ENCODE measurements around the gene AGFG1. TPM values are rescaled to one million over a fixed set of nuclear protein-coding genes. Genes with fewer than 3 reads are reported as not detected.

AGFG1 gene
- total and polyA plus RNA-seq, 2 donors (not counting 1 experiment from before 2014, with no cell fraction given), result 40.0 to 128 TPM

DNA sequence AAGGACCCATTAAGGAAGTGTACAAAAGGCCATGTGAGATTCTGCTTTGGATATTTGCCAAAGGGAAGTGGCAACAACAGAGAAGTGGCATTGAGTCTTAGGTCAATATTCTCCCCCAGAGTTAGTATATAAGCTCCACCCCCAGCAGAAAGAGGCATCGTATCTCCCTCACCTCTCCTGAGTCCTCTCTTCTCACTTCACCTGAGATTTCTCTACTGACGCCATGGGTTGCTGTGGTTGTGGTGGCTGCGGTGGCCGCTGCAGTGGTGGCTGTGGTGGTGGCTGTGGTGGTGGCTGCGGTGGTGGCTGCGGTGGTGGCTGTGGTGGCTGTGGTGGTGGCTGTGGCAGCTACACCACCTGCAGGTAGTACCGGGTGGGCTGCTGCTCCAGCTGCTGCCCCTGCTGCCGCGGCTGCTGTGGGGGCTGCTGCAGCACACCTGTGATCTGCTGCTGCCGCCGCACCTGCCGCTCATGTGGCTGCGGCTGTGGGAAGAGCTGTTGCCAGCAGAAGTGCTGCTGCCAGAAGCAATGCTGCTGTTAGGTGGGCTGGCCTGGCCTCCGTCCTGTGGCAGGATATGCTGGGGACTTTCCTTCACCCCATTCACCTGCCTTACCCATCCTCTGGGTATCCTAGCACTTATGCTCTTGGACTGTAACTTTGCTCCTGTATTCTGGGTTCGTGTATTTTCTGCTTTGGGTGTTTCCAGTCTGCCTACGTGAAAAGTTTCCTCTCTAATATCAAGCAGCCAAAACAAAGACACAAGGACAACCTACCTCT, 136.8 kb downstream of the AGFG1 start:
- Histone ChIP-seq H3K4me1 (ENCODE audit: control insufficient read depth, extremely low read depth, insufficient read depth, low read length) (no peaks in the 10 kb centered on the region), H3K4me2 (ENCODE audit: extremely low read depth, insufficient read depth, low read length) (no peak overlapping the region), H3K9me3 (ENCODE audit: control insufficient read depth, insufficient read depth, low read depth, low read length) (no peaks in the 10 kb centered on the region), H2AFZ (ENCODE audit: low read length) (no peak overlapping the region), H3K27me3 (ENCODE audit: control insufficient read depth, insufficient read depth, low read length) (no peaks in the 10 kb centered on the region), H3K4me3 (replicated peaks in 1 of 4; ENCODE audit: control extremely low read depth in 1 of 4, insufficient read depth in 1 of 4, low read depth in 3 of 4, low read length in 4 of 4) (no peak overlapping the region), H3K9ac (ENCODE audit: insufficient read depth, low read length) (no peak overlapping the region), H3K27ac (ENCODE audit: insufficient read depth, low read length) (no peak overlapping the region), H3K36me3 (ENCODE audit: control insufficient read depth, insufficient read depth, low read length) (no peaks in the 10 kb centered on the region), H3K79me2 (ENCODE audit: control insufficient read depth, insufficient read depth, low read length) (no peaks in the 10 kb centered on the region), H4K20me1 (ENCODE audit: control insufficient read depth, extremely low read depth, insufficient read depth, low read length) (no peaks in the 10 kb centered on the region)
- TF ChIP-seq, protein P1, sequence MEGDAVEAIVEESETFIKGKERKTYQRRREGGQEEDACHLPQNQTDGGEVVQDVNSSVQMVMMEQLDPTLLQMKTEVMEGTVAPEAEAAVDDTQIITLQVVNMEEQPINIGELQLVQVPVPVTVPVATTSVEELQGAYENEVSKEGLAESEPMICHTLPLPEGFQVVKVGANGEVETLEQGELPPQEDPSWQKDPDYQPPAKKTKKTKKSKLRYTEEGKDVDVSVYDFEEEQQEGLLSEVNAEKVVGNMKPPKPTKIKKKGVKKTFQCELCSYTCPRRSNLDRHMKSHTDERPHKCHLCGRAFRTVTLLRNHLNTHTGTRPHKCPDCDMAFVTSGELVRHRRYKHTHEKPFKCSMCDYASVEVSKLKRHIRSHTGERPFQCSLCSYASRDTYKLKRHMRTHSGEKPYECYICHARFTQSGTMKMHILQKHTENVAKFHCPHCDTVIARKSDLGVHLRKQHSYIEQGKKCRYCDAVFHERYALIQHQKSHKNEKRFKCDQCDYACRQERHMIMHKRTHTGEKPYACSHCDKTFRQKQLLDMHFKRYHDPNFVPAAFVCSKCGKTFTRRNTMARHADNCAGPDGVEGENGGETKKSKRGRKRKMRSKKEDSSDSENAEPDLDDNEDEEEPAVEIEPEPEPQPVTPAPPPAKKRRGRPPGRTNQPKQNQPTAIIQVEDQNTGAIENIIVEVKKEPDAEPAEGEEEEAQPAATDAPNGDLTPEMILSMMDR (conservative IDR thresholded peaks at IDR 0.05 in 1 of 2, IDR thresholded peaks at IDR 0.05 in 1 of 2; ENCODE audit: low read depth in 1 of 2, low read length in 2 of 2), result no peak
- TF ChIP-seq EZH2 (IDR thresholded peaks at IDR 0.05; ENCODE audit: low read length, missing control alignments), result no peak
- no peak for DNase-seq (ENCODE audit: low read depth in 2 of 2)

DNA sequence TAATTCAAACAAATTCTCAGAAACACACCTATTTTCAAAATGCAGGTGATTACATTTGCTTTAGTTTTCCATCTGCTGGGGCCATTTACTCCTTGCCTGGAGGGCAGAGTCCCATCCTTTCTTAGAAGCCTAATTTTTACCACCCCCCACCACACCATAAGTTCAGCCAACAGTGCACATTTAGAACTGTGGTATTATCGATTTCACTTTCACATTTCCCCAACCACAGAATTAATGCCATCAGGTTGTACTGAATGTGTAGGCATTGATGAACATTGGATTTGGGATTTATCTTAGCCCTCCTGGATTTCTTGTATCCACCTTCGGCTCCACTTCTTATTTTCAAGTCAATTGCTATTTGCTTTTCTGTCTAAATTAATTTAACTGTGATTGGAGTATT, 138.2 kb downstream of the AGFG1 start:
- TF ChIP-seq EZH2 (IDR thresholded peaks at IDR 0.05; ENCODE audit: low read length, missing control alignments), result no peak
- TF ChIP-seq, protein P1 (conservative IDR thresholded peaks at IDR 0.05 in 1 of 2, IDR thresholded peaks at IDR 0.05 in 1 of 2; ENCODE audit: low read depth in 1 of 2, low read length in 2 of 2), result no peak
- no peaks in the 10 kb centered on the region for H3K36me3 ChIP-seq (ENCODE audit: control insufficient read depth, insufficient read depth, low read length)

More for the DNA sequence above, 138.2 kb downstream of the AGFG1 start:
- no peak overlapping the region for H3K9ac ChIP-seq (ENCODE audit: insufficient read depth, low read length)
- H3K4me2 ChIP-seq (ENCODE audit: extremely low read depth, insufficient read depth, low read length), result no peak overlapping the region
- no peaks in the 10 kb centered on the region for H3K27me3 ChIP-seq (ENCODE audit: control insufficient read depth, insufficient read depth, low read length)
- no peak overlapping the region for H3K4me3 ChIP-seq (replicated peaks in 1 of 4; ENCODE audit: control extremely low read depth in 1 of 4, insufficient read depth in 1 of 4, low read depth in 3 of 4, low read length in 4 of 4)
- H3K79me2 ChIP-seq (ENCODE audit: control insufficient read depth, insufficient read depth, low read length), result no peaks in the 10 kb centered on the region
- no peaks in the 10 kb centered on the region for H3K4me1 ChIP-seq (ENCODE audit: control insufficient read depth, extremely low read depth, insufficient read depth, low read length)
- H3K27ac ChIP-seq (ENCODE audit: insufficient read depth, low read length), result no peak overlapping the region
- H2AFZ ChIP-seq (ENCODE audit: low read length), result no peak overlapping the region
- no peak for DNase-seq (ENCODE audit: low read depth in 2 of 2)
- no peaks in the 10 kb centered on the region for H3K9me3 ChIP-seq (ENCODE audit: control insufficient read depth, insufficient read depth, low read depth, low read length)
- no peaks in the 10 kb centered on the region for H4K20me1 ChIP-seq (ENCODE audit: control insufficient read depth, extremely low read depth, insufficient read depth, low read length)

Other genes starting within 250 kb of the AGFG1 start
- 77.9 and 93.0 TPM in 2 replicates for gene MFF, start 146.9 kb upstream of the AGFG1 start, total RNA-seq
- 102 and 174 TPM in 2 replicates for gene MFF, start 146.9 kb upstream of the AGFG1 start, polyA plus RNA-seq
- not detected in 2 replicates for gene TM4SF20, start 92.8 kb upstream of the AGFG1 start, total RNA-seq
- 1.3 TPM in 1 of 2 replicates, not detected in the other for gene TM4SF20, start 92.8 kb upstream of the AGFG1 start, polyA plus RNA-seq
- not detected in 2 replicates for gene SCYGR1, start 84.2 kb upstream of the AGFG1 start, total RNA-seq
- gene SCYGR1, start 84.2 kb upstream of the AGFG1 start, polyA plus RNA-seq, result not detected in 2 replicates
- not detected in 2 replicates for gene SCYGR2, start 126.7 kb downstream of the AGFG1 start, total RNA-seq
- gene SCYGR2, start 126.7 kb downstream of the AGFG1 start, polyA plus RNA-seq, result not detected in 2 replicates
- gene SCYGR3, start 142.7 kb downstream of the AGFG1 start, total RNA-seq, result not detected in 2 replicates
- gene SCYGR3, start 142.7 kb downstream of the AGFG1 start, polyA plus RNA-seq, result not detected in 2 replicates
- gene SCYGR4, start 145.3 kb downstream of the AGFG1 start, total RNA-seq, result not detected in 2 replicates
- not detected in 2 replicates for gene SCYGR4, start 145.3 kb downstream of the AGFG1 start, polyA plus RNA-seq
- gene SCYGR5, start 194.6 kb downstream of the AGFG1 start, total RNA-seq, result not detected in 2 replicates
- gene SCYGR5, start 194.6 kb downstream of the AGFG1 start, polyA plus RNA-seq, result not detected in 2 replicates
- gene SLC19A3, start 245.9 kb downstream of the AGFG1 start, total RNA-seq, result 0.17 and 1.0 TPM in 2 replicates
- gene SLC19A3, start 245.9 kb downstream of the AGFG1 start, polyA plus RNA-seq, result 0.11 and 0.16 TPM in 2 replicates

All from fibroblast of lung (primary cell).